K562 (cell line): ENCODE data around the gene SACS. TPM values are rescaled to one million over a fixed set of nuclear protein-coding genes. Genes with fewer than 3 reads are reported as not detected.
A peak's percentile ranks its signal among the peaks of the same experiment; 100 is the strongest.

ENCODE experiments used
- ATAC-seq: fragments of 200-7000 bp; cut with Tn5 transposase; 3 replicates; pipeline ENCODE4 v1.9.1; 2020; ENCODE audit warnings: moderate library complexity
- BruUV-seq: library from RNA; stranded (reverse); fragments of 400-500 nt; replicated peaks from 2 replicates; lab custom pipeline; 2021; lab: Mats Ljungman, UMichigan
- CTCF ChIA-PET: fragments of 300-600 bp; formaldehyde crosslinking; extraction: SDS; loops from one replicate; lab custom pipeline; 2021; ENCODE audit warnings: low intra/inter-chr PET ratio; lab: Yijun Ruan, JAX
- POLR2A ChIA-PET: fragments of 300-600, 350-650 bp; sonication (Branson Sonifier 250); formaldehyde crosslinking; extraction: SDS; loops from one replicate; lab custom pipeline; 2021; ENCODE audit warnings: antibody characterized with exemption, inconsistent platforms; lab: Yijun Ruan, JAX
- DNase-seq, 4 experiments: peaks; one replicate each; pipeline versions ENCODE4 v3.0.0 to v3.0.0-alpha.2; 2011 to 2018; ENCODE audit warnings: low spot score in 3 of 4, mixed read lengths in 3 of 4; ENCODE audit errors: extremely low read depth in 1 of 4
- FAIRE-seq: peaks from 2 replicates; lab custom pipeline; 2011; peaks lifted over from hg19 to GRCh38; lab: Jason Lieb, UNC
- H2AFZ ChIP-seq: 2 replicates; pipeline ENCODE4 v1.6.0; 2011; ENCODE audit warnings: low read depth, low read length, control low read depth, inconsistent platforms
- H3K27ac ChIP-seq: fragments of 200-600 bp; 3 replicates; pipeline ENCODE4 v1.8.0; 2011; ENCODE audit warnings: low read depth, mild to moderate bottlenecking, control low read depth, inconsistent platforms, low read length, moderate library complexity, mixed read lengths; ENCODE audit errors: extremely low read depth
- H3K27me3 ChIP-seq, 2 experiments: fragments of 300-600 bp in 1 of 2; 2 replicates in 1 of 2; 3 replicates in 1 of 2; pipeline versions ENCODE4 v1.6.0 to v1.8.0; 2011; ENCODE audit warnings: inconsistent platforms in 2 of 2, low read length in 2 of 2, mild to moderate bottlenecking in 1 of 2, mixed read lengths in 1 of 2, moderate library complexity in 1 of 2; ENCODE audit not compliant: control insufficient read depth in 2 of 2, insufficient read depth in 2 of 2
- H3K36me3 ChIP-seq: fragments of 300-600 bp; 3 replicates; pipeline ENCODE4 v1.8.0; 2011; ENCODE audit warnings: mild to moderate bottlenecking, low read length, inconsistent platforms; ENCODE audit not compliant: control insufficient read depth, insufficient read depth
- H3K4me1 ChIP-seq, 2 experiments: fragments of 200-600 bp in 1 of 2; replicated peaks in 1 of 2; 2 replicates in 1 of 2; 3 replicates in 1 of 2; pipeline versions ENCODE4 v1.5.1 to v1.8.0; 2011; ENCODE audit warnings: inconsistent platforms in 2 of 2, low read length in 2 of 2, mild to moderate bottlenecking in 1 of 2, mixed read lengths in 1 of 2, moderate library complexity in 1 of 2; ENCODE audit not compliant: control insufficient read depth in 2 of 2, insufficient read depth in 2 of 2
- H3K4me2 ChIP-seq: 2 replicates; pipeline ENCODE4 v1.6.1; 2011; ENCODE audit warnings: low read length, control low read depth, inconsistent platforms, mixed read lengths; ENCODE audit not compliant: insufficient read depth
- H3K4me3 ChIP-seq: fragments of 200-600 bp; sonication (generic), shearing (Covaris generic); 2 replicates; pipeline ENCODE4 v1.5.1; 2016; ENCODE audit warnings: control low read depth, inconsistent platforms
- H3K79me2 ChIP-seq: fragments of 200-600 bp; 3 replicates; pipeline ENCODE4 v1.8.0; 2011; ENCODE audit warnings: low read length, inconsistent platforms; ENCODE audit not compliant: control insufficient read depth, insufficient read depth
- H3K9ac ChIP-seq, 2 experiments: 2 replicates each; pipeline versions ENCODE4 v1.6.0 to v1.6.1; 2011; ENCODE audit warnings: low read depth in 2 of 2, low read length in 2 of 2, control low read depth in 1 of 2, inconsistent platforms in 1 of 2, mild to moderate bottlenecking in 1 of 2, mixed read lengths in 1 of 2; ENCODE audit not compliant: insufficient read depth in 1 of 2
- H3K9me1 ChIP-seq: one replicate; pipeline ENCODE4 v1.6.0; 2011; ENCODE audit warnings: inconsistent platforms, mild to moderate bottlenecking, low read length, moderate library complexity; ENCODE audit not compliant: control insufficient read depth, insufficient read depth
- H3K9me3 ChIP-seq: replicated peaks from 2 replicates; pipeline ENCODE4 v1.5.1; 2011; ENCODE audit warnings: low read depth, low read length, inconsistent platforms; ENCODE audit not compliant: control insufficient read depth, insufficient read depth
- H4K20me1 ChIP-seq: replicated peaks from 2 replicates; pipeline ENCODE4 v1.6.1; 2011; ENCODE audit warnings: low read length, inconsistent platforms, mixed read lengths; ENCODE audit not compliant: control insufficient read depth, insufficient read depth
- CTCF ChIP-seq, 3 experiments: IDR thresholded peaks in 2 of 3; conservative IDR thresholded peaks in 1 of 3; 2 replicates each; pipeline ENCODE4 v1.5.1; 2011 to 2012; ENCODE audit warnings: low read length in 3 of 3, mild to moderate bottlenecking in 3 of 3, control low read depth in 2 of 3, improper control_type of control experiment in 1 of 3, inconsistent platforms in 1 of 3, low read depth in 1 of 3, mixed read lengths in 1 of 3, moderate library complexity in 1 of 3; ENCODE audit not compliant: insufficient read depth in 2 of 3
- CTCFL ChIP-seq: IDR thresholded peaks from 2 replicates; pipeline ENCODE4 v1.6.1; 2011; ENCODE audit warnings: borderline replicate concordance, low read depth, mild to moderate bottlenecking, moderate library complexity, low read length; ENCODE audit not compliant: insufficient read depth, poor library complexity, severe bottlenecking
- GMEB1 ChIP-seq: fragments of 250-450 bp; sonication (Bioruptor Pico); IDR thresholded peaks from 2 replicates; pipeline ENCODE4 v1.4.0; 2020; ENCODE audit warnings: mild to moderate bottlenecking
- MAX ChIP-seq: sonication (generic); formaldehyde crosslinking; IDR thresholded peaks from 2 replicates; pipeline ENCODE4 v1.9.0; 2022; ENCODE audit warnings: mild to moderate bottlenecking, missing genetic modification reagents
- MAZ ChIP-seq, 2 experiments: fragments of 450-650 bp in 1 of 2; sonication (generic) in 1 of 2; formaldehyde crosslinking; IDR thresholded peaks in 1 of 2; conservative IDR thresholded peaks in 1 of 2; 2 replicates each; pipeline versions ENCODE4 v1.4.0 to v1.5.0; 2020; ENCODE audit warnings: mild to moderate bottlenecking in 1 of 2, missing genetic modification reagents in 1 of 2
- NR2C2 ChIP-seq, 2 experiments: fragments of 200-800 bp in 1 of 2; sonication (Bioruptor generic) in 1 of 2; sonication (generic) in 1 of 2; formaldehyde crosslinking in 1 of 2; IDR thresholded peaks; 2 replicates each; pipeline versions ENCODE4 v1.6.1 to v1.8.0; 2016 to 2022; ENCODE audit warnings: mild to moderate bottlenecking in 1 of 2, missing compliant biosample characterization in 1 of 2, missing genetic modification characterization in 1 of 2, missing genetic modification reagents in 1 of 2
- UBTF ChIP-seq, 2 experiments: IDR thresholded peaks; 2 replicates each; pipeline ENCODE4 v1.6.1; 2012; ENCODE audit warnings: improper control_type of control experiment in 2 of 2, low read depth in 2 of 2, low read length in 2 of 2, borderline replicate concordance in 1 of 2
- ZFX ChIP-seq: sonication (generic); formaldehyde crosslinking; IDR thresholded peaks from 2 replicates; pipeline ENCODE4 v1.8.0; 2022; ENCODE audit warnings: mild to moderate bottlenecking, missing genetic modification reagents, moderate library complexity
- WGBS: fragments of 100-300 bp; shearing (Covaris generic); methylation state at CpG from one replicate; pipeline ENCODE4 v1.1.6; 2016; ENCODE audit warnings: low coverage, mixed read lengths; ENCODE audit not compliant: insufficient coverage; ENCODE audit errors: missing lambda C conversion rate; 5-methylcytosine and 5-hydroxymethylcytosine counted together
- in situ Hi-C: fragments of 300-500 bp; cut with MboI; formaldehyde crosslinking; loops from 4 replicates; pipeline ENCODE4 v1.15.0; 2018; ENCODE audit warnings: inconsistent platforms, mixed read lengths
- intact Hi-C: fragments of 100-400 bp; cut with micrococcal nuclease; formaldehyde crosslinking; loops from 2 replicates; pipeline ENCODE4 v1.14.2; 2022
- polyA plus RNA-seq, 8 experiments: library from polyadenylated mRNA; depleted of rRNA in 4 of 8; stranded (reverse) in 5 of 8; unstranded in 3 of 8; fragments of >200 nt; fragmentation: Nextera tagmentation in 2 of 8; fragmentation: Illumina TruSeq in 1 of 8; extraction: Ambion mirVana in 2 of 8; extraction: Trizol in 1 of 8; gene quantifications; 2 replicates each; pipeline versions ENCODE4 v1.2.1 to v1.2.3, GENCODE V29; 2011 to 2014; ENCODE audit warnings: inconsistent platforms in 1 of 8, missing spikeins in 1 of 8
- total RNA-seq, 7 experiments: library from RNA; depleted of rRNA in 6 of 7; stranded (reverse); fragments of >200 nt in 6 of 7; fragmentation: Illumina TruSeq in 2 of 7; extraction: Trizol in 2 of 7; gene quantifications; 2 replicates each; pipeline versions ENCODE4 v1.2.1 to v1.2.3, GENCODE V29; 2011 to 2021; ENCODE audit warnings: low replicate concordance in 1 of 7

The SACS gene
- total and polyA plus RNA-seq, 9 of the 15 experiments (the other 6 are each of a cell fraction or from before 2014, with no cell fraction given), result 4.7 to 28.2 (median 18.9) TPM

- in situ Hi-C loops (loop anchor here (10.0 kb wide), 1 partner anchor 428 kb away; the partner anchor contains the start of gene C1QTNF9B), intact Hi-C loops (loop anchor here (10.0 kb wide), 2 partner anchors 248 to 428 kb away; partner anchors contain the start of gene C1QTNF9B)
- WGBS, result 4% methylated on average over 44 of the region's 64 CpGs
- H3K4me2 ChIP-seq, result peak overlapping the region; percentile 70
- ChIA-PET POLR2A (interaction anchor here (1.0 kb wide), 1 partner anchor 8 kb away, joined by 3 read pairs; no protein-coding TSS in a partner anchor), CTCF (interaction anchor here (0.7 to 1.3 kb wide), 2 partner anchors 405 to 434 kb away, joined by 3 to 4 read pairs; no protein-coding TSS in a partner anchor)
- BruUV-seq, result no TSS peak
- ATAC-seq (peak; percentile 98), FAIRE-seq (no peak), DNase-seq (peak; percentile 13 to 52 (median 34))
- H2AFZ ChIP-seq, result peak overlapping the region; percentile 81
- H3K36me3 ChIP-seq, result no peaks in the 10 kb centered on the region
- no peak overlapping the region for H3K27ac ChIP-seq
- no peaks in the 10 kb centered on the region for H3K9me1 ChIP-seq
- no peaks in the 10 kb centered on the region for H3K79me2 ChIP-seq
- H3K27me3 ChIP-seq, result peaks cover 0 to 11% of the 10 kb centered on the region in 2 experiments; a peak in 2 of 5 replicates
- H4K20me1 ChIP-seq, result no peaks in the 10 kb centered on the region
- no peak overlapping the region; the same call in 1 of the 2 replicates for H3K4me3 ChIP-seq
- peaks cover 0 to 8% of the 10 kb centered on the region in 2 experiments; a peak in 2 of 5 replicates for H3K4me1 ChIP-seq
- peak overlapping the region in 1 of 2 experiments; percentile 55; a peak in 1 of 4 replicates for H3K9ac ChIP-seq
- H3K9me3 ChIP-seq, result no peaks in the 10 kb centered on the region
- TF ChIP-seq GMEB1 (CRISPR knock-in tag), result no peak
- peak in 1 of 2 experiments; percentile 83; a peak in 1 of 4 replicates for TF ChIP-seq MAZ (CRISPR knock-in tag; conservative IDR thresholded peaks at IDR 0.05 in 1 of 2, IDR thresholded peaks at IDR 0.05 in 1 of 2)
- TF ChIP-seq UBTF (IDR thresholded peaks at IDR 0.05; ENCODE audit: borderline replicate concordance in 1 of 2, low read depth in 2 of 2, low read length in 2 of 2), result peak; percentile 44 to 79; a peak in 1 of 4 replicates
- peak; percentile 10 for TF ChIP-seq CTCFL
- peak; percentile 10; the same call in 1 of the 2 replicates for TF ChIP-seq MAX (CRISPR knock-in tag)
- peak; percentile 35 to 59 (median 49); a peak in 4 of 6 replicates for TF ChIP-seq CTCF (IDR thresholded peaks at IDR 0.05 in 2 of 3, conservative IDR thresholded peaks at IDR 0.05 in 1 of 3; ENCODE audit: insufficient read depth in 2 of 3, low read depth in 1 of 3, low read length in 3 of 3)
- TF ChIP-seq ZFX, result peak; percentile 24; the same call in 1 of the 2 replicates
- TF ChIP-seq NR2C2 (CRISPR knock-in tag; IDR thresholded peaks at IDR 0.05), result no peak
- TF ChIP-seq NR2C2 (tag; IDR thresholded peaks at IDR 0.05), result no peak
Measured at GRCh38 chr13:23466144-23467002, 32.9 kb upstream of the SACS start.
